OCI-M1 (cell line): ENCODE measurements around the gene FKBP2.

Experiments
- DNase-seq: peaks from one replicate; lab custom pipeline; 2025; lab: John Stamatoyannopoulos, UW

FKBP2 gene

DNA sequence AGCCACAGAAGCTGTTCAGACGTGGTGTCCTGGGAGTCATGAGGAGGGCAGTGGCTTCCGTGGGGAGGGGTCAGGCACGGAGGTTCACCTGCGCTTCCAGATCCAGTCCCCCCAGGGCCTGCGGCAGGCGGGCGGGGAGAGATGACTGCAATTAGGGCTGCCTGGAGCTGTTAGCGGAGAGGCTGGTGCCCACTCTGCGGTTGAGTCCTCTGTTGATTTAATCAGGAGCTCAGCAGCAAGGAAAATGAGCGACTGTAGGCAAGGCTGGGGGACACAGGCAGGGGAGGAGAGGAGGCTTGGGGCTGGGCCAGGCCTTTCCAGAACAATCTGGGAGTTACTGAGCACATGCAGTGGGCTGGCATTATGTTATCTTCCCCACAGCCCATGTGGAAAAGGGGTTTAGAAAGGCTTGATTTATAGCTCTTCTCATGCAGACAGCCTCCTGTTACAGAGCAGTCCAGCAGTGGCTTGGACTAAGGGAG, 23.5 kb downstream of the FKBP2 start:
- DNase-seq, result no peak

DNA sequence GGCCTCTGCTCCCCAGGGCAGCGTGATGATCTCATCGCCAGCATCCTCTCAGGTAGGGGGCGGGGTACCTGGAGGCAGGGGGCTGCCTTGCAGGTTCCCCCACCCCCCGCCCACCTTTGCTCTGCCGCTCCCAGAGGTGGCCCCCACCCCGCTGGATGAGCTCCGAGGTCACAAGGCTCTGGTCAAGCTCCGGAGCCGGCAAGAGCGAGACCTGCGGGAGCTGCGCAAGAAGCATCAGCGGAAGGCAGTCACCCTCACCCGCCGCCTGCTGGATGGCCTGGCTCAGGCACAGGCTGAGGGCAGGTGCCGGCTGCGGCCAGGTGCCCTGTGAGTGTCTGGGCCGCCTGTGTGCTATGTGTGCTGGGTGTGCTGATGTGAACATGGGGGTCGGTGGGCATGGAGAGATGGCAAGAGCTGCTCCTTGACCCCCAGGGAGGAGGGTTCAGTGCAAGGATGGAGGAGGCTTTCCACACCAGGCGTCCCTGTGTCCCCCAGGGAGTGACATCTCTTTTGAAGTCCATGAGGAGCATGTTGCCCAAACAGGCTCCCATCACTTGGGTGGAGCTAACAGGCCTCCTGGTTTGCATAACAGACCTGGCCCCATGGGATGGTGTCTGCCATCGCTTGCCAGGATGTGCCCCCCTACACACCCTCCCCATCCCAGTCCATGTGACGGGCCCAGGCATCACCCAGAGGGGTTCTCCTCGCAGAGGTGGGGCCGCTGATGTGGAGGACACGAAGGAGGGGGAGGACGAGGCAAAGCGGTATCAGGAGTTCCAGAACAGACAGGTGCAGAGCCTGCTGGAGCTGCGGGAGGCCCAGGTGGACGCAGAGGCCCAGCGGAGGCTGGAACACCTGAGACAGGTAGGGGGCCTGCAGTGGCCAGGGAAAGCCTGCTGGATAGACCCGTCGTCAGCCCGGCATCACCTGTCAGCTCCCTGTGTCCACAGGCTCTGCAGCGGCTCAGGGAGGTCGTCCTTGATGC, 24.6 kb downstream of the FKBP2 start:
- DNase-seq, result no peak

DNA sequence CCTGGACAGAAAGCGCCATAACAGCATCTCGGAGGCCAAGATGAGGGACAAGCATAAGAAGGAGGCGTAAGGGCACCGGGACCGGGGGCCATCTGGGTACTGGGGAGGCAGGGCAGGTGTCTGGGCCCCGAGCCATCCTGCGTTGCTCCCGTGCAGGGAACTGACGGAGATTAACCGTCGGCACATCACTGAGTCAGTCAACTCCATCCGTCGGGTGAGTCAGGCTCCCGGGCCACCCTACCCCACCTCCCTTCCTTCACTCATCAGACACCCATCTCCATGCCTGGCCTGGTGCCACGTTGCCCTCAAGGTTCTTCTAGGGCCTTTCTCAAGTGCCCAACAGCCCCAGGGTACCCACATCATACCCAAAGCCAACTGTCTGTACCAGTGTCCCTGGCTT, 25.4 kb downstream of the FKBP2 start:
- no peak for DNase-seq

DNA sequence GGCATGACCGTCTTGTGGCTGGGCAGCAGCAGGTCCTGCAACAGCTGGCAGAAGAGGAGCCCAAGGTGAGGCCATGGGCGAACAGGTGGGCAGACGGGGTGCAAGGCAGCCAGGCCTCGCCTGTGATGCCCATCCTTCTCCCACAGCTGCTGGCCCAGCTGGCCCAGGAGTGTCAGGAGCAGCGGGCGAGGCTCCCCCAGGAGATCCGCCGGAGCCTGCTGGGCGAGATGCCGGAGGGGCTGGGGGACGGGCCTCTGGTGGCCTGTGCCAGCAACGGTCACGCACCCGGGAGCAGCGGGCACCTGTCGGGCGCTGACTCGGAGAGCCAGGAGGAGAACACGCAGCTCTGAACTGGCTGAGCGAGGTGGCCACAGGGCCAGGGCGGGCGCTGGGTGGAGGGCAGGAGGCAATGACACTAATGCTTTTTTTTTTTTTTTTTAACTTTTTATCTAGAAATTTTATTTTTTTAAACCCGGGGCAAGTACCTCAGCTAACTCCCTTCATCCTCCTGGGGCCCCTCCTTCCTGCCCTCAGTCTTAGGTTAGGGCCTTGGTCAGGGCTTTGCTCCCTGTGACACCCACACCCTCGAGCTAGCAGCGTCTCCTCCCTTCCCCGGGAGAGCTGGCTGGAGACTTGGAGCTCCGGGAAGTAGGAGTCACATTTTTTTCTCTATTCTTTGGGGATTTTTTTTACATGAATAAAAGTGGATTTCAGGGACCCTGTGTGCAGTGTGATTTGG, 26.5 kb downstream of the FKBP2 start:
- DNase-seq, result no peak

DNA sequence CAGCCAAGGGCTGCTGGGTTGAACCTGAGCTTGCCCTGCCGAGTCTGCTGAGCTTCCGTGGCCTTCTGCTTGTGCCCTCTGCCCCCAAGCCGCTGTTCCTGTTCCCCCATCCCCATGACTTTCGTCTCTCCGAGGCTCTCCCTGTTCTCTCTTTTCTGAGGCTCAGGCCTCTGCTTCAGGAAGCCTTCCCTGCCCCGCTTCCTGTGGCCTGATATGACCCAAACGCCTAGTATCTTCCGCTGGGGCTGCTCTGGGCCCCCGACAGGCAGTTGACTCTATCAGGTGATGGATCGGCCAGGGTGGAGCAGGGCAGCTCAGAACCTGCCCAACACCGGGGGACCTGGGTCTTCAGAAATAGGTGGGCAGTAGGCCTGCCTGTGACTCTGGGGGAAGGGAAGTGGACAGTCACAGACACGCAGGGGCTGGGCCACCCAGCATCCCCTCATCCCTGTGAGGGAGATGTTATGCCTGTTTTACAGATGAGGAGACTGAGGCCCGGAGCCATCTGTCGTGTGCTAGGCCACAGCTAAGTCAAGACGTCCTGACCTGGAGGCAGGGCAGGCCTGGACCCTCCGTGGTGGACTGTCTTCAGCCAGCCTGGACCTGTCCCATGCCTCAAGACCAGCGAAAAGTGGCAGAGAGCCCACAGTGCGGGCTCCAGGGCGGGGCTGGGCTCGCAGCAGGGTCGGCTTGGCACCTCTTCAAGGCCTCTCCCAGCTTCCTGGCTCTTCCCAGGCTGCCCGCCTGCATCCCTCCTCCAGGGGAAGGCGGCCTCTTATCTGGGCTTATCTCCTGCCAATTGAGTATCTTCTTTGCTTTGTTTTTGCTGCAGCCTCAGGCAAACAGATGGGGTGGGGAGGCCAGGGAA, 27.4 kb downstream of the FKBP2 start:
- no peak for DNase-seq

DNA sequence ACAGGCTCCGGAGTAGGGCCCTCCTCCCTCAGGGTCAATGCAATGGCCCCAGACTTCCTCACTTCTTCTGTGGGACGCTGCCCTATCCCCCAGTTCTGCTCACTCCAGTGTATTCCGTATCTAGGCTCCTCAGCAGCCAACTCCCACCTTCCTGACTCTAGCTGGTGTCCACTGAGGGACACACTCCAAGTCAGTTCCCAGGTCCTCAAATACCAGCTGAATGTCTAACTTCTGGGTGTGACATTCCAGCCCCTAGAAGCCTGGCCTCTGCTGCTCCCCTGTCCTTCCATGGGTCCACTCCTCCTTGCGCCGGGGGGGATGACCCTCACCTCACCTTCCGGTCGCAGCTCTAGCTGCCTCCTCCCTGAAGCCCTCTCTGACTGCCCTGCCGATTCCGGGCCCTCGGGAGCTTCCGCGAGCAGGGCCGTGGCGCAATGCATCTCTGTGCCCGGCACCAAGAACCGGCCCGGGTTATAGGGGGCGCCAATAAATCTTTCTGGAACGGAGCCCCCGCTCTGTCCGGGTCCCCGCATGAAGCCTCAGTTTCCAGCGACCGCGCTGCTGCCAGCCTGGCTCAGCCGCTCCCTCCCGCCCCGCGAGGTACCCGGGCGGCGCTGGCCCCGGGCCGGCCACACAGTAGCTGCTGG, 28.1 kb downstream of the FKBP2 start:
- DNase-seq, result peak; percentile 81

DNA sequence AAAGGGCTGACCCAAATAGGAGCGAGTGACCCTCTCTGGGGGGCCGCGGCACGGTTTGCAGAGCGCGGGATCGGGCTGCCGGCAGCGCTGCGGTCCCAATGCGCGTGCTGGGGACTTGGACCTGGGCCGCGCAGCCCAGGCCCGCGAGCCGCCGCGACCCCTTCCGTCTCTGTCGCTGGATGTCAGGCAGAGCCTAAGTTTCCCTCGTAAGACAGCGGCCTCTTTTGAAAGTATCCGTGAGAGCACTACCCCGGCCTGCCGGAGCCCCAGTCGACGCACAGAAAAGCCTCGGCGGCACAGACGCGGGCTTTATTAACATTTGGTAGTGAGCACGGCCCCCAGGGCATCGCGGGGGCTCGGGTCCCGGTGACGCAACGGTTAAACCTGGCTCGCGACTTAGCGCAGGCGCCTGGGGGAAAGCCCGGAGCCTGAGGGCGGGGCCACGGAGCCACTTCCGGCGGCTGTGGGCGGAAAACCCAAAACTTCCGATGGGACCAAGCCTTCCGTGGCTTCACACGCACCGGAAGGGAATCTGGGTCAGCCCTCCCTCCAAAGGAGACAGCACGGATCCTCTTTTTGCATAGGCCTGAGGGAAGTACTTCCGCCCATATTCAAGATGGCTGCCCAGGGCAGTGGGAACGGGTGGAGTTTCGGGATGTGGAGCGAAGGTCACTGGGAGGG, 28.8 kb downstream of the FKBP2 start:
- peak; percentile 99 for DNase-seq

DNA sequence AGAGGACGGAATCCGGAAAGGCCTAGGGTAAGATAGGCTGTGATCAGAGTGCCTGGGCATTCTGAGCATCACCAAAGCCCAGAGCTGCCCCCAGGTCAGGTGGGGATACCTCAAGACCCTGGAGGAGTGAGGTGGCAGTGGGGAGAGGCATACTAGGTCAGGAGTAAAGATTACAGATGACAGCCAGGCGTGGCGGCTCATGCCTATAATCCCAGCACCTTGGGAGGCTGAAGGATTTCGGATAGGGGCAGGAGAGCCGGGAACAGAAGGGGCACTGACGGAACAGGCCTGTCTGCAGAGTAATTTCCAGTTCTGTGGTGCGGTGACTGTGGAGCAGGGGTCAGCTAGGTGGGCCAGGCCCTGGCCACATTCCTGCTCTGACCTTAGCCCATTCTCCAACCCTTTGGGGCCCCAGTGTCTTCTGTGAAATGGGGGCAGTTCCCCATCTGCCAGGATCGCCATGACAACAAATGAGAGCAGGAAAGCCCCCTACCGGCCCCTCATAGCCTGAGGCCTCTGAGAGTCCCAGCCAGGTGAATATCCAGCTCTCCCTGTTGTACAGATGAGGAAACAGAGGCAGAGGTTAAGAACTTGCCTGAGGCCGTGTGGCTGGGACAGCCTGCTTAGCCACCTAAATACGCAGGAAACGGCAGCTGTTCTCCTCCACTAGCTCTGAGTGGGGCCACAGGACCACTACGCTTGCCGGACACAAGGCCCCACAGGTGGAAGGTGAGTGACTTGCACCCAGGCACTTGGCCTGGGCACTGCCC, 34.3 kb downstream of the FKBP2 start:
- DNase-seq, result no peak

DNA sequence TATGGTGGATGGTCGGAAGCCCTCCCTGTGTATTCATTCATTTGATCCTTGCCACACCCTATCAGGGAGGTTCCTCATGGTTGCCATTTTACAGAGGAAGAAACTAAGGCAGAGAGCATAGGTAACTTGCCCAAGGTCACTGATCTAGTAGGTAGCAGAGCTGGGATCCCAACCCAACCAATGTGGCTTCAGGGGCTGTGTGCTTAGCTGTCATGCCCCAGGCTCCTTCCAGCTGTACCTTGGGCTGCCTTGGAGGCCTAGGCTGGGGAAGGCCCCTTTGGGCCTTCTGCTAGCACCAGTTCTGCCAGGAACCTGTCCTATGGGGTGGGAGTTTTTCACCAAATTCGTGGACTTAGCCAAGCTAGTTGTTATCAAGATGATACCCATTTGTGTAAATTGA, 34.9 kb downstream of the FKBP2 start:
- no peak for DNase-seq

DNA sequence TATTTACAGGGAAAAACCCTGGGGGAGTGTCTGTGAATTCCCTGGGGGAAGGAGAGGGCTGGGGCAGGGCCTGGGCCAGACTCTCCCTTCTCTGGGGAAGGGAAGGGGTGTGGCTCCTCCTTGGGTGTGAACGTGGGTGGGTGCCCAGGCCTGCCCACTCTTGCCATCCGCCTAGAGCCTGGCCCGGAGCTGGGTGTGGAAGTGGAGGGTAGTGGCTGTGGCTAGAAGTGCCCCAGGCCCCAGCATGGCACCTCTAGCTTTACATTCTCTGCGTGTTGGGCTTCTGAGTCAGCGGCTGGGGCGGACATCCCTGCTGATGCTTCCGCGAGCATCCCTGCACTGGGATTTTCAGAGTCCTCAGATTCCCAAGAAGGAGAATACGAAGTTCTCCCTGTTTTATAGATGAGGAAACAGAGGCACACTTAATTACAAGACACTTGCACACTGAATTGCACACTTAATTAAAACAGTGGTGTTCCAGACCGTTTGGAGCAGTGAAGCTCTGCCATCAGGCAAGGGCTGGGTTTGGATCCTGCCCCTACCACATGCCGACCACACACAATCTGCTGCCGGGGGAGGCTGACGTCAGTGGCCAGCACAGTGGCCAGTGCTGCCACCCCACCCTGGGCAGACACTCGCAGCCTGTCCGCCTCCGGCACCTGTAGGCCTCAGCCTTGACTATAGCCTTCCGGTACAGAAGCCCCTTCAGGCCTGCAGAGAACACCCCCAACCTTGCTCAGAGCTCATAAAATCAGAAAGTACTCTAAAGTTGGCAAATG, 35.9 kb downstream of the FKBP2 start:
- DNase-seq, result no peak

DNA sequence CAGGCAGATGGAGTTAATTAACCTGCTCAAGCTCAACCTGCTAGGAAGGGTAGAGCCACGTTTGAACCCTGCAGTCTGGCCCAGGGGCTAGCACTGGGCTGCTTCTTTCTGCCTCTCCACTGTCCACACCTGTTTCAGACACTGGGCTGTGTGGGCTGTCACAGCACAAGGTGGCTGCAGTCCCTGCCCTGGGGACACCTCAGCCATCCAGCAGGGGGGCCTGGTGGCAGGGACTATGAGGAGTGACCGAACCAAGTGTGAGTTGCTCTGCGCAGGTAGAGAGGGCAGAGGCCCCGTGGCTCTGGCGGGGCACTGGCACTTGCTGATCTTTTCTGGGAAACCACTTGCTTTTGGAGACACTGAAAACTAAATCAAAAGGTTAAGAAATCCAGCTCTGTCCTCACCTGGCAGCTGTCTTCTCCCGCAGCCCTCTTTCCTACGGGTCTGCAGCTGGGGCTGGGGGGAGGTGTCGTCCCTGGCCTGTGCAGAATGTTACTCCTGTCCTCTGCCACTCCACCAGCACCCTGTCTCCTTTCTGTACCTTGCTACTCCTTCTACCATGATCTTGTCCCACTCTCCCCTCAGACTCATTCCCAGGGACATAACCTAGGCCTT, 37.8 kb downstream of the FKBP2 start:
- no peak for DNase-seq

DNA sequence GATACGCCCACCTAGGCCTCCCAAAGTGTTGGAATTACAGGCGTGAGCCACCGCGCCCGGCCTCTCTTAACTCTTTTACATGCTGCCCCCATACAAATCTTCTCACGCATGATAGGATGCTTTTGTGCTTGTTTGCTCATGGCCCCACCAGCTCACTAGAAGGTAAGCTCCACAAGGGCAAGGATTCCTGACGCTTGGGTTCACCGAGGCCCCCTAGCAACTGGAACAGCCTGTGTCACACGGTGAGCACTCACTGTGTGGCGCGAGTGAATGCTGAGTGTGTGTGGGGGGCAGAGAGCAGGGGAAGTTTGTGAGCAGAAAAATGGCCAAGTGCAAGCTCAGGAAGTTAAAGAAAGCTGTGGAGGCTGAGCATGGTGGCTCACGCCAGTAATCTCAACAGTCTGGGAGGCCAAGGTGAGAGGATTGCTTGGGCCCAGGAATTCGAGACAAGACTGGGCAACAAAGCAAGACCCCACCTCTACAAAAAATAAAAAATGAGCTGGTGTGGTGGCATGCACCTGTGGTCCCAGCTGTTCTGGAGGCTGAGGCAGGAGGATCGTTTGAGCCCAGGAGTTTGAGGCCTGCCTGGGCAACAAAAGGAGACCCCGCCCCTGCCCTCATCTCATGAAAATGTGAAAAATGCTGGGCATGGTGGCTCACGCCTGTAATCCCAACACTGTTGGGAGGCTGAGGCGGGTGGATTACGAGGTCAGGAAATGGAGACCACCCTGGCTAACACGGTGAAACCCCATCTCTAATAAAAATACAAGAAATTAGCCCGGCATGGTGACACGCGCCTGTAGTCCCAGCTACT, 41.3 kb downstream of the FKBP2 start:
- no peak for DNase-seq

DNA sequence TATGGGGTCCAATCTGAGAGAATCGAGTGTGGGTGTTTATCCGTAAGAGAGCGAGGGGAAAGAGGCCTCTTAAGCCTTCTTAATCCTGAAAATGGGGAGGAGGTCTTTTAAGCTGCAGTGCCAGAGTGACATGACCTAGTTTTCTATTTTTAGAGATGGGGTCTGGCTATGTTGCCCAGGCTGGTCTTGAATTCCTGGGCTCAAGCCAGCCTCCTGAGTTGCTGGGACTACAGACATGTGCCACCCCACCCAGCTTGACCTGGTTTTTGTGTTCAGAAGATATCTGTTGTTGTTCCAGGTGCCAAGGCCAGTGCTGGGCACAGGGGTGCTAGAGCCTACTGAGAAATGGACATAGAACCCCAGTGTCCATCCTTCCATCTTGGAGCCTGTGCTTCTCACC, 42.2 kb downstream of the FKBP2 start:
- no peak for DNase-seq

DNA sequence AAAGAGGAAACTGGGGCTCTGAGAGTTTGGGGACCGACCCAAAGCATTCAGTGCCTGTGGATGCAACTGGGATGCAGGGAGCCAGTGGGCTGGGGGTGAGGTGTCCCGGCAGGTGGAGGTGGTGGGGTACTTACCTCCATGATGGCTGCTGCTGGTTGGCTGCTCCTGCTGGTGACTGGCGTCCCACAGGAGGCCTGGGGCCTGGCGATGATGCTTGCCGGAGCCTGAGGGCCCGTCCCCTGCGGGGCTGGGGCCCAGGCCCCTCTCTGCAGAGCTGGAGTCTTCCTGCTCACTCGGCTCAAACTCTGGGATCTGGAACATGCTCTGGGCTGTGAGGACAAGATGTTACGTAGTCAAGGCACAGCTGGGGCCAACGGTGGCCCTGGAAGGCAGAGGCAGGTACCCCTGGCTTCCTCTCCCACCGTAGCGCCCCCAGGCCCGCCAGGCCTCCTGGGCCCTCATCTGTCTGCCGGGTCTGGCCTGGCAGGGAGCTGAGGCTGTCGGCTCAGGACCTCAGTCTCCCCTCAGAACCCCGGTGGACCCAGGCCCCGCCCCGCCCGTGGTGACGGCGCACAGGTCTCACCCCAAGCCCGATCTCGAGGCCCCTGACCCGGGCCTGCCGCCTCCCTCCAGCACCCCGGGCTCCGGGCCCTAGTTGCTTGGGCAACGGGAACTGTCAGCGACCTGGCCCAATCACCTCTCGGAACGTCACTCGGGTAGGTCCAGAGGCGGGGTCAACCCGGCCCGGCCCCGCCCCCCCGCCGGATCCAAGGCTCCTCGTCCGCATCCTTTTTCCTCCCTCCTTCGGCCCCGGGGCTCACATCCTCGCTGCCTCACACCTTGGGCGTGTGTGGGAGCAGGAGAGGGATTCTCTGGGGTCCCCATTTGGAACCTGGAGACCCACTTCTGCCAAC, 43.4 kb downstream of the FKBP2 start, which contains the start of gene BAD:
Gene BAD, minus strand, starts transcription at position 618 of the 914 bp plus-strand sequence. Its CDS starts 297 bp downstream, at position 321.
- peak; percentile 97 for DNase-seq

DNA sequence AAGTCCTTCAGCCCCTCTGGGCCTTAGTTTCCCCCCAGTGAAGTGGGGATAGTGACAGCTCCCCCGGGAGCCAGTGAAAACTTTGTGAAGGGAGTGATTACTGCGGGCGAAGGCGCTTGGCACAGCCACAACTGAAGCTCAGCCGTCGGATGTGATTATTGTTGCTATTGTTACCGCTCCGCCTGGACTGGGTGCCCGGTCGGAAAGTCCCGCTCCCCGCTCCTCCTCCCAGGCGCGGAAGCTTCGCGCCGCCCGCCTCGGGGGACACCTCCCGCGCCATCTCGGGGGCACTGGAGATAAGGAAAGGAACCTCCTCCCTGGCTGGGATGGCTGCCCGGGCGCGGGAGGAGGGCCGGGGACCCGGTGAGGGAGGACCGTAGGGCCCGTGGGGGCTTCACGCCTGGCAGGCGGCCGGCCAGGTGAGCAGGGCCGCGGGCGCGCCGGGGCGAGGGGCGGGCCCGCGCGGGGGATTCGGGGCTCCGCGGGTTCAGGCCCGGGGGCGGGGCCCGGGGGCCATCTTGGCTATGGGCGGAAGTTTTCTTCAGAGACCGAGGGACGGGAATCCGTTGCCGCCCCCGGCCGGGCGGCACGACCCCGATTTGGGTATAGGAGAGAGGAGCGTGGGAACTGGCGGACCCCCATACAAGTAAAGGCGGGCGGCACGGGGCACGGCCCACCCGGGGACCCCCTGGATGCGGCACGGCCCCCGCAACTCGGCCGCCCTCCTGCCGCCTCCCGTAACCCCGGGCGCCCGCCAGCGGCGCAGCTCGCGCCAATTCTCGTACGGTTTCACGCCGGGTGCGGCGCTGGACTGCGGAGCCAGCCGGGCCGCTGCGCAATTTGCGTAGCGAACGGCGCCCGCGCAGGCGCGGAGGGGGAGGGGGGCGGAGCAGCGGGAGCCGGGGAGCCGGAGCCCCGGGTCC, 44.3 kb downstream of the FKBP2 start, which contains the start of gene GPR137:
Gene GPR137, plus strand, starts transcription at position 887 of the 923 bp plus-strand sequence. CDS start 677 bp downstream, outside the sequence.
- peak; percentile 90 for DNase-seq
